GM23248 (cell line): ENCODE results near the gene MEG3.

Experiments used
- EZH2 ChIP-seq: fragments of 200-600 bp; sonication (generic); IDR thresholded peaks from 2 replicates; pipeline ENCODE4 v1.6.1; 2018; ENCODE audit warnings: antibody characterized with exemption, mild to moderate bottlenecking; ENCODE audit not compliant: insufficient read depth, poor library complexity, severe bottlenecking
- EZH2phosphoT487 ChIP-seq: fragments of 200-600 bp; sonication (generic); IDR thresholded peaks from 2 replicates; pipeline ENCODE4 v1.6.1; 2018; ENCODE audit warnings: antibody characterized with exemption, moderate library complexity, mild to moderate bottlenecking, low read depth; ENCODE audit not compliant: insufficient read depth

DNA sequence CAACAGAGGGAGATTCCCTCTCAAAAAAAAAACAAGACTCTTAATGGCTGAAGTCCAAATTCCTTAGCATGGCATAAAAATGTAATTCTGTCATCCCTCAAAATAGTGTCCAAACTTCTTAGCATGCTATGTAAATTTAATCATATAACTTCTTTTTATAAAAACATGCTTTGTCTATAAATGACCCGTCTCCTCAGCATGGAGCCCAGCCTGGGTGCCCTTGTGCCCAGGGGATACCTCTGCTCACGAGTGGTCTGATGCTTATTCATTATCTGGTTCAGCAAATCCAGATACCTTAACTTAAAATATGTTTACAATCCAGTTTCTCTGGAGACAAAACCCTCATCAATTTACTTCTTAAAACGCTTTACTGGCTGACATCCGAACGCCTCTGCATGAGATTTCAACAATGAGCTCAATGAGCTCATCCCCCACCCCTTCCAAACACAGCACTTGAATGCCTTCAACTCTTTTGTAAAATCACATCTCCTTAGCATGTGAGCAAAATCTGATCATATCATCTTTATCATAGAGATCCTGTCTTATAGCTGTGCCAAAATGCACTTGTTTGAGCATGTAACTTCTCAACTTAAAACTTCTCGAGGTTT is 61.9 kb downstream of the MEG3 start:
- no peak for TF ChIP-seq EZH2
- no peak for TF ChIP-seq EZH2phosphoT487
